Neural cell (in vitro differentiated cells): ENCODE results near the gene ATOSB. TPM values are rescaled to one million over a fixed set of nuclear protein-coding genes. Genes with fewer than 3 reads are reported as not detected.

Experiments used
- H2AFZ ChIP-seq: fragments of 200-600, 300-800 bp; sonication (generic), shearing (Covaris generic); 2 replicates; pipeline ENCODE4 v1.6.0; 2014; ENCODE audit warnings: low read depth, mild to moderate bottlenecking, antibody characterized with exemption, low read length, moderate library complexity
- H3F3A ChIP-seq: fragments of 200-600 bp; shearing (Covaris generic); 2 replicates; pipeline ENCODE4 v1.6.1; 2016; ENCODE audit warnings: mild to moderate bottlenecking, moderate library complexity, mixed read lengths, antibody characterized with exemption, low read length; ENCODE audit not compliant: insufficient read depth, poor library complexity, severe bottlenecking
- H3K27ac ChIP-seq: fragments of 200-600, 300-800 bp; sonication (generic), shearing (Covaris generic); 2 replicates; pipeline ENCODE4 v1.5.1; 2014; ENCODE audit warnings: mild to moderate bottlenecking, low read length, moderate library complexity
- H3K27me3 ChIP-seq: fragments of 300-800, 200-600 bp; sonication (generic), shearing (Covaris generic); 2 replicates; pipeline ENCODE4 v1.6.0; 2014; ENCODE audit warnings: mild to moderate bottlenecking, low read depth, low read length, moderate library complexity; ENCODE audit not compliant: insufficient read depth
- H3K36me3 ChIP-seq: fragments of 300-800, 200-600 bp; sonication (generic), shearing (Covaris generic); 2 replicates; pipeline ENCODE4 v1.5.1; 2014; ENCODE audit warnings: mild to moderate bottlenecking, antibody characterized with exemption, low read length, moderate library complexity; ENCODE audit not compliant: insufficient read depth
- H3K4me2 ChIP-seq: fragments of 300-800, 200-600 bp; sonication (generic), shearing (Covaris generic); 2 replicates; pipeline ENCODE4 v1.6.0; 2014; ENCODE audit warnings: mild to moderate bottlenecking, low read length
- H3K4me3 ChIP-seq: fragments of 300-800, 200-600 bp; sonication (generic), shearing (Covaris generic); 2 replicates; pipeline ENCODE4 v1.5.1; 2014; ENCODE audit warnings: mild to moderate bottlenecking, low read length, moderate library complexity
- H3K79me2 ChIP-seq: fragments of 200-600 bp; shearing (Covaris generic); replicated peaks from 2 replicates; pipeline ENCODE4 v1.6.0; 2014; ENCODE audit warnings: mild to moderate bottlenecking, low read length, moderate library complexity; ENCODE audit not compliant: insufficient read depth
- H3K9ac ChIP-seq: fragments of 300-800, 200-600 bp; sonication (generic), shearing (Covaris generic); 2 replicates; pipeline ENCODE4 v1.6.1; 2016; ENCODE audit warnings: mild to moderate bottlenecking, low read length, mixed read lengths
- H3K9me2 ChIP-seq: fragments of 200-600 bp; shearing (Covaris generic); 2 replicates; pipeline ENCODE4 v1.6.1; 2016; ENCODE audit warnings: mild to moderate bottlenecking, low read length, mixed read lengths; ENCODE audit not compliant: insufficient read depth
- H3K9me3 ChIP-seq: fragments of 200-600, 300-800 bp; sonication (generic), shearing (Covaris generic); 2 replicates; pipeline ENCODE4 v1.6.1; 2016; ENCODE audit warnings: mild to moderate bottlenecking, mixed run types, low read length, moderate library complexity, mixed read lengths
- H4K20me1 ChIP-seq: fragments of 200-600 bp; shearing (Covaris generic); 2 replicates; pipeline ENCODE4 v1.6.1; 2016; ENCODE audit warnings: mild to moderate bottlenecking, mixed run types; ENCODE audit not compliant: insufficient read depth
- EP300 ChIP-seq: fragments of 450-650 bp; conservative IDR thresholded peaks from 2 replicates; pipeline ENCODE4 v1.6.1; 2014; ENCODE audit warnings: antibody characterized with exemption, mild to moderate bottlenecking, moderate library complexity; ENCODE audit not compliant: poor library complexity, severe bottlenecking
- EZH2 ChIP-seq: fragments of 200-600, 300-800 bp; shearing (Covaris generic), sonication (generic); IDR thresholded peaks from 2 replicates; pipeline ENCODE4 v1.6.1; 2014; ENCODE audit warnings: antibody characterized with exemption, low read length, borderline replicate concordance, mild to moderate bottlenecking; ENCODE audit not compliant: insufficient read depth, poor library complexity, severe bottlenecking
- MXI1 ChIP-seq: fragments of 450-650 bp; conservative IDR thresholded peaks from 2 replicates; pipeline ENCODE4 v1.6.1; 2014; ENCODE audit warnings: antibody characterized with exemption, mild to moderate bottlenecking; ENCODE audit not compliant: poor library complexity, severe bottlenecking
- POLR2AphosphoS5 ChIP-seq: IDR thresholded peaks from 2 replicates; pipeline ENCODE4 v1.6.1; 2012
- RAD21 ChIP-seq: fragments of 450-650 bp; conservative IDR thresholded peaks from 2 replicates; pipeline ENCODE4 v1.6.1; 2014; ENCODE audit warnings: antibody characterized with exemption, mild to moderate bottlenecking, moderate library complexity
- REST ChIP-seq: IDR thresholded peaks from 2 replicates; pipeline ENCODE4 v1.6.1; 2012; ENCODE audit warnings: borderline replicate concordance
- SMC3 ChIP-seq: fragments of 450-650 bp; conservative IDR thresholded peaks from 2 replicates; pipeline ENCODE4 v1.6.1; 2014; ENCODE audit warnings: antibody characterized with exemption, mild to moderate bottlenecking, moderate library complexity; ENCODE audit not compliant: poor library complexity
- TAF1 ChIP-seq: IDR thresholded peaks from 2 replicates; pipeline ENCODE4 v1.6.1; 2012; ENCODE audit warnings: low read depth
- polyA plus RNA-seq: library from polyadenylated mRNA; depleted of rRNA; stranded (reverse); fragments of >200 nt; gene quantifications from 2 replicates; pipeline ENCODE4 v1.2.3, GENCODE V29; 2014
- TF ChIP-seq, protein P1 (sequence below): fragments of 450-650 bp; IDR thresholded peaks from 2 replicates; pipeline ENCODE4 v1.5.1; 2014; ENCODE audit warnings: antibody characterized with exemption, mild to moderate bottlenecking, moderate library complexity; ENCODE audit not compliant: poor library complexity, severe bottlenecking

Gene ATOSB
- polyA plus RNA-seq, 1 donor from 2014 or later, result 28.9 TPM

GRCh38 chr9:35136866-35137265, 21.2 kb upstream of the ATOSB start:
- no peaks in the 10 kb centered on the region for H3K27me3 ChIP-seq
- H3K9me2 ChIP-seq, result no peaks in the 10 kb centered on the region
- H3K4me2 ChIP-seq, result no peak overlapping the region
- no peak overlapping the region for H3K27ac ChIP-seq
- no peaks in the 10 kb centered on the region for H3K36me3 ChIP-seq
- H3K9me3 ChIP-seq, result no peaks in the 10 kb centered on the region
- H3F3A ChIP-seq, result no peaks in the 10 kb centered on the region
- TF ChIP-seq POLR2AphosphoS5 (no peak), REST (no peak), MXI1 (no peak), RAD21 (no peak), SMC3 (no peak), TAF1 (no peak), EP300 (no peak), EZH2 (no peak)
- TF ChIP-seq, protein P1, sequence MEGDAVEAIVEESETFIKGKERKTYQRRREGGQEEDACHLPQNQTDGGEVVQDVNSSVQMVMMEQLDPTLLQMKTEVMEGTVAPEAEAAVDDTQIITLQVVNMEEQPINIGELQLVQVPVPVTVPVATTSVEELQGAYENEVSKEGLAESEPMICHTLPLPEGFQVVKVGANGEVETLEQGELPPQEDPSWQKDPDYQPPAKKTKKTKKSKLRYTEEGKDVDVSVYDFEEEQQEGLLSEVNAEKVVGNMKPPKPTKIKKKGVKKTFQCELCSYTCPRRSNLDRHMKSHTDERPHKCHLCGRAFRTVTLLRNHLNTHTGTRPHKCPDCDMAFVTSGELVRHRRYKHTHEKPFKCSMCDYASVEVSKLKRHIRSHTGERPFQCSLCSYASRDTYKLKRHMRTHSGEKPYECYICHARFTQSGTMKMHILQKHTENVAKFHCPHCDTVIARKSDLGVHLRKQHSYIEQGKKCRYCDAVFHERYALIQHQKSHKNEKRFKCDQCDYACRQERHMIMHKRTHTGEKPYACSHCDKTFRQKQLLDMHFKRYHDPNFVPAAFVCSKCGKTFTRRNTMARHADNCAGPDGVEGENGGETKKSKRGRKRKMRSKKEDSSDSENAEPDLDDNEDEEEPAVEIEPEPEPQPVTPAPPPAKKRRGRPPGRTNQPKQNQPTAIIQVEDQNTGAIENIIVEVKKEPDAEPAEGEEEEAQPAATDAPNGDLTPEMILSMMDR, result no peak
- H3K9ac ChIP-seq, result no peak overlapping the region
- H3K79me2 ChIP-seq, result no peaks in the 10 kb centered on the region
- no peaks in the 10 kb centered on the region for H4K20me1 ChIP-seq
- H2AFZ ChIP-seq, result no peak overlapping the region
- no peak overlapping the region for H3K4me3 ChIP-seq

DNA sequence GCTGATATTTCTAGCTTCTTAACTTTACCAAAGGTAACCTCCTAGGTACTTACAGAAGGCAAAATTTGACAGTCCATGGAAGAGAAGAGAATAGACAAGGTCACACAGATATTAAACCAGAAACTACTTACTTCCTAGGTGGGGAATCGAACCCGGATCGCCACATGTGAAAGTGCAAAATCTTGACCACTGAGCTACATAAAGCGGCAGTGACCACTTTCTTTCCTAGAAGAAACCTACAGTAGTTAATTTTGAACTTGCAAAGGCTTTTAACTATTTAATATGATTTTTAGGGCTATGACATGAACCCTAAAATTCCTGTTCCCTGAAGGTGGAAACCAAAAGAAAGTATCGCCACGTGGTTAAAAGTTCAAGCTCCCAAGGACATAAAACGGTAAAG, 20.3 kb upstream of the ATOSB start:
- H3K9me3 ChIP-seq, result no peaks in the 10 kb centered on the region
- no peaks in the 10 kb centered on the region for H3K36me3 ChIP-seq
- no peaks in the 10 kb centered on the region for H3K9me2 ChIP-seq
- no peak overlapping the region for H3K27ac ChIP-seq
- no peaks in the 10 kb centered on the region for H3K79me2 ChIP-seq
- no peaks in the 10 kb centered on the region for H4K20me1 ChIP-seq
- H3K27me3 ChIP-seq, result no peaks in the 10 kb centered on the region
- no peaks in the 10 kb centered on the region for H3F3A ChIP-seq
- no peak overlapping the region for H2AFZ ChIP-seq
- no peak overlapping the region for H3K9ac ChIP-seq
- no peak overlapping the region for H3K4me2 ChIP-seq
- TF ChIP-seq SMC3, result no peak
- TF ChIP-seq MXI1, result no peak
- no peak for TF ChIP-seq EP300
- TF ChIP-seq, protein P1, result no peak
- no peak overlapping the region for H3K4me3 ChIP-seq
